Mesenteric fat pad (tissue), 1 donor: Measurements from ENCODE around the gene GALP. TPM values are rescaled to one million over a fixed set of nuclear protein-coding genes. Genes with fewer than 3 reads are reported as not detected.
"Not testable (repeated sequence)": the region's sequence is repeated elsewhere in the genome, so short reads cannot be mapped to it uniquely, and the experiment has no call there.

Experiments used
- DNase-seq: peaks from one replicate; pipeline ENCODE4 v3.0.0-alpha.2; 2020; ENCODE audit warnings: low spot score
- total RNA-seq: library from RNA; stranded (reverse); fragmentation: NEBNext Ultra II Directional; extraction: Animal tissue kit (Norgen Biotek cat#: 25700); gene quantifications from one replicate; pipeline ENCODE4 v1.2.1, GENCODE V29; 2021
- donor health status: DM: yes; HTN: yes; CAD: no.

The GALP gene
- total RNA-seq, 1 donor from 2014 or later = not detected

DNA sequence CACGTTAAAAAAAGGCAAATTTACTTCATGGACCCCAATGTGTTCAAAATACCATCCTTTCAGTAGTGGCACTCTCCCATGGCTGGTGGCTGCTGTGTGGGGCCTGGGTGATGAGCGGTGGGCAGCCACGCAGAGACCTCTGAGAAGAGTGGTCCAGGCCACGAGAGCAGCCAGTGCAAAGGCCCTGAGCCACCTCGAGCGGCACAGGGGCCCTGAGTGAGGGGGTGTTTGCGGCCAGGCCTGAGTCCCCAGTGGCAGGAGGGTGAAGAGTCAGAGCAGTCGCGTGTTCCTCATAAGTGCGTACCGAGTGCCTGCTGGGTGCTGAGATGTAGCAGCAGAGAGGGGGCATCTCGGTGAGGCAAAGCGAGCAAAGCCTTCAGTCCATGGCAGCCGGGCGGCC lies 27.7 kb upstream of the GALP start:
- no peak for DNase-seq

GRCh38 chr19:56148955-56149655 lies 26.7 kb upstream of the GALP start:
- DNase-seq = not testable (repeated sequence)

DNA sequence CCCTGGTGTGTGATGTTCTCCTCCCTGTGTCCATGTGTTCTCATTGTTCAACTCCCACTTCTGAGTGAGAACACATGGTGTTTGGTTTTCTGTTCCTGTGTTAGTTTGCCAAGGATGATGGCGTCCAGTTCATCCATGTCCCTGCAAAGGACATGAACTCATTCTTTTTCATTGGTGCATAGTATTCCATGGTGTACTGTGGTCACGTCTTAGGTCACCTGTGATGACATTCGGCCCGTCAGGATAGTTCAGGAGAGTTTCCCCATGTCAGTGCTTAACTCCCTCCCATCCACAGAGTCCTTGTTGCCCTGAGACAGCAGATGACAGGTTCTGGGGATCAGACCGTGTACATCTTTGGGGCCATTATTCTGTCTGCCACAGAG lies 26.2 kb upstream of the GALP start:
- DNase-seq = no peak

- DNase-seq = no peak
These were observed 25.4 kb upstream of the GALP start for GRCh38 chr19:56150358-56150757.

DNA sequence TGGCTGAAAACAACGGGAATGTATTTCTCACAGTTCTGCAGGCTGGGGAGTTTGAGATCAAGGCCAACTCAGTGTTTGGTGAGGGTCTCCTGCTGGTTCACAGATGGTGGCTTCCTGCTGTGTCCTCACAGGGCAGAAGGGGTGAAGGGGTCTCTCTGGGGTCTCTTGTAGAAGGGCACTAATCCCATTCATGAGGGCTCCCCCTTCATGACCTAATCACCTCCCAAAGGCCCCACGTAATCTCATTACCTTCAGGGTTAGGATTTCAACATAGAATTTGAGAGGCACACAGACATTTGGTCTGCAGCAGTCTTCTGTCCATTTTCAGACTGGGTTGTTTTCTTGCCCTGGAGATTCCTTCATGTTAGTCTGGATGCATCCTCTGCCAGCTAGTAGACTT lies 23.2 kb upstream of the GALP start:
- no peak for DNase-seq

- no peak for DNase-seq
These were observed 22.3 kb upstream of the GALP start for GRCh38 chr19:56153507-56153906.

- DNase-seq = no peak
These were observed 20.6 kb upstream of the GALP start for GRCh38 chr19:56155124-56155687.

- DNase-seq = no peak
These were observed 19.0 kb upstream of the GALP start for GRCh38 chr19:56156768-56157167.

- no peak for DNase-seq
These were observed 17.5 kb upstream of the GALP start for GRCh38 chr19:56158170-56158757.

DNA sequence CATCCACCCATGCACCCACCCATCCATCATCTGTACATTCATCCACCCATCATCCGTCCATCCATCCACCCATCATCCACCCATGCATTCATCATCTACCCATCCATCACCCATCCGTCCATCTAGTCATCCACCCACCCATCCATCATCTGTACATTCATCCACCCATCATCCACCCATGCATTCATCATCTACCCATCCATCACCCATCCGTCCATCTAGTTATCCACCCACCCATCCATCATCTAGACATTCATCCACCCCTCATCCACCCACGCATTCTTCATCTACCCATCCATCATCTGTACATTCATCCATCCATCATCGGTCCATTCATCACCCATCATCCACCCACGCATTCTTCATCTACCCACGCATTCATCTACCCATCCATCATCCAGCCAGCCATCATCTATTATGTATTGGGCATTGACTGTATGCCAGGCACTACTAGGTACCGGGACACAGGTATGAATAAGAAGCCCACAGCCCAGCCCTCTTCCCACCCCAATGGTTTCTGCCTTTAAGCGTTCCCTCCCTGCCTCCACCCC lies 16.7 kb upstream of the GALP start:
- no peak for DNase-seq

DNA sequence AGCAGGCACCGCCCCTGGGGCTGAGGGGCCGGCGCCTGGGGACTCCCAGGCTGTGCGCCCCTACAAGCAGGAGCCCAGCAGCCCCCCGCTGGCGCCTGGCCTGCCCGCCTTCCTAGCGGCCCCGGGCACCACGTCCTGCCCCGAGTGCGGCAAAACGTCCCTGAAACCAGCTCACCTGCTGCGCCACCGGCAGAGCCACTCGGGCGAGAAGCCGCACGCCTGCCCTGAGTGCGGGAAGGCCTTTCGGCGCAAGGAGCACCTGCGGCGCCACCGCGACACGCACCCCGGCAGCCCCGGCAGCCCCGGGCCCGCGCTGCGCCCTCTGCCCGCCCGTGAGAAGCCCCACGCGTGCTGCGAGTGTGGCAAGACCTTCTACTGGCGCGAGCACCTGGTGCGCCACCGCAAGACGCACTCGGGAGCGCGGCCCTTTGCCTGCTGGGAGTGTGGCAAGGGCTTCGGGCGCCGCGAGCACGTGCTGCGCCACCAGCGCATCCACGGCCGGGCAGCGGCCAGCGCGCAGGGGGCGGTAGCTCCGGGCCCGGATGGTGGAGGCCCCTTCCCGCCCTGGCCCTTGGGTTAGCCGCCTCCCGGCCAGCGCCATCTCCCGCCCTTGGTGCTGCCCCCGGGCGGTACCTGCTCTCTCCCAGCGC lies 16.1 kb upstream of the GALP start:
- DNase-seq = no peak

DNA sequence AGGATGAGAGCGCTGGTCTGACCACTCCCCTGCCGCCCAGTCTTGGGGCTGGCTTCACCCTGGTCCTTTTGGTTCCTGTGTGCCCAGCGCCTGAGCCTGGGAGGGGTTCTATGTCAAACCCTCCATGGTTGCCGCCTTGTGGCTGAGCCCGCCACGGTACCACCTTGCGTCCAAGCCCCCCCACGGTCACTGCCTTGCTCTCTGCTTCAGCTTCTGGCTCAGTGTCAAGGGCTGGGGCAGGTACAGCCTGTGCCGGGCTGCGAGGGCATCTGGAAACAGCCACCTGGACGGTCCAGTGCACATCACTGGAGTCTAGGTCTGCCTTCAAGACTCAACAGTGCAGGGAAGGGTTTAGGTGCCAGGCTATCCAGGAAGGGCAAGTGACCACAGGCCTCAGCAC lies 14.3 kb upstream of the GALP start:
- no peak for DNase-seq

GRCh38 chr19:56162258-56162657 lies 13.6 kb upstream of the GALP start:
- DNase-seq = no peak

DNA sequence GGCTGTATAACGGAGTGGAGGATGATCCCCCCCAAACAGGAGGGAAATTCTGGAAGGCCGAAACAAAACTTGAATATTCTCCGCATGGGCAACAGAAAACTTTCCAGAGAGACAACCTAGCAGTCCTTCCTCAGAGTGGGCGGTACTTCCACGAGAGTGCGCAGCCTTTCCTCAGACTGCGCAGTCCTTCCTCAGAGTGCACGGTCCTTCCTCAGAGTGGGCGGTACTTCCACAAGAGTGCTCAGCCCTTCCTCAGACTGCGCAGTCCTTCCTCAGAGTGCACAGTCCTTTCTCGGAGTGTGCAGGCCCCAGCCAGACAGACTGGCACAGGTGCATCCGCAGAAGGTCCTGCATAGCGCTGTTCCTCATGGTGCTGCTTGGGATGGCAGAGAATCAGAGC lies 12.7 kb upstream of the GALP start:
- no peak for DNase-seq

DNA sequence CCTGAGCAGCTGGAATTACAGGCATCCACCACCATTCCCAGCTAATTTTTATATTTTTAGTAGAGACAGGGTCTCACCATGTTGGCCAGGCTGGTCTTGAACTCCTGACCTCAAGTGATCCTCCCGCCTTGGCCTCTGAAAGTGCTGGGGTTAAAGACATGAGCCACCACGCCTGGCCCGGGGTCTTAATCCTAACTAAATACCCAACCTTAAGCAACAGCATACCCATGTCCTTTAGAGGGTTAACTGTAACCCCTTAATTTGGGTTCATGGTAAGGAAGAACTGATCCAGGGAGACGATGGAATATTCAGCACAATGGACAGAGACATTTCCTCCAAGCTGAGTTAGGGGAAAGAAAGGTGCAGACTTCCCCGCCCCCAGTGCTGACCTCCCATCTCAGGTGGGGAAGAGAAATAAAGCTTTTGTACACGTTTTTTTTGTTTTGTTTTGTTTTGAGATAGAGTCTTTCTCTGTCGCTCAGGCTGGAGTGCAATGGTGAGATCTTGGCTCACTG lies 8.7 kb upstream of the GALP start:
- DNase-seq = no peak

GRCh38 chr19:56170261-56170660 lies 5.5 kb upstream of the GALP start:
- no peak for DNase-seq

GRCh38 chr19:56174086-56174485 lies 1.7 kb upstream of the GALP start:
- DNase-seq = no peak

- no peak for DNase-seq
These were observed 1.3 kb upstream of the GALP start for GRCh38 chr19:56174550-56174949.

- DNase-seq = not testable (repeated sequence)
These were observed 502 bp downstream of the GALP start for GRCh38 chr19:56176310-56176709.

DNA sequence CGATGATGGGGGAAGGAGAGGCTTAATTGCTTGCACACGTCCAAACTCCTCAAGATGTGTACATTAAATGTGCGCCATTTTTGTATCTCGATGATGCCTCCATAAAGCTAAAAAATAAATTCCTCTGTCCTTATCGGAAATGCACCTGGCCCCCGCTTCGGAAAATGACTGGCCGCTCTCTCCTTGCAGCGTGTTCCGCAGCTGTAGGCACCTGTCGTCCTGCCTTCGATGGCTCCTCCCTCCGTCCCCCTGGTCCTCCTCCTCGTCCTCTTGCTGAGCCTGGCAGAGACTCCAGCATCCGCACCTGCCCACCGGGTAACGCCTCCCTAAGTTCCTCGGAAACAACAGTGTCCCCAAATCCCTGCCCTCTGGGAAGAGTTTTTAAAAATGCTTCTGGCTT lies 1.1 kb downstream of the GALP start:
- no peak for DNase-seq

GRCh38 chr19:56177564-56178243 lies 1.9 kb downstream of the GALP start:
- no peak for DNase-seq
